ENCODE measurements around the gene BMX. TPM values are rescaled to one million over a fixed set of nuclear protein-coding genes. Genes with fewer than 3 reads are reported as not detected.
A peak's percentile ranks its signal among the peaks of the same experiment; 100 is the strongest.

The BMX gene
- total RNA-seq, 4 donors from 2014 or later: 1.3 to 8.0 (median 3.4) TPM

GRCh38 chrX:15546745-15547144 lies 46.1 kb downstream of the BMX start:
- TF ChIP-seq POLR2A (IDR thresholded peaks at IDR 0.05) (no peak), CTCF (IDR thresholded peaks at IDR 0.05) (no peak)
- intact Hi-C loops (cut with DNase I): no loop called here
- Histone ChIP-seq H3K36me3 (no peaks in the 10 kb centered on the region), H3K9me3 (no peaks in the 10 kb centered on the region), H3K27ac (no peak overlapping the region), H3K27me3 (no peaks in the 10 kb centered on the region), H3K4me1 (peaks cover 0 to 12% of the 10 kb centered on the region in 2 donors), H3K4me3 (replicated peaks in 1 of 3) (no peak overlapping the region)
- WGBS, 2 donors: 77 to 80% methylated on average over 5 of the region's 5 CpGs
- no peak for DNase-seq

- H3K27me3 ChIP-seq: no peaks in the 10 kb centered on the region
- TF ChIP-seq POLR2A (IDR thresholded peaks at IDR 0.05) (no peak), CTCF (IDR thresholded peaks at IDR 0.05) (no peak)
- H3K4me1 ChIP-seq: peaks cover 0 to 12% of the 10 kb centered on the region in 2 donors
- DNase-seq: no peak
- H3K36me3 ChIP-seq: no peaks in the 10 kb centered on the region
- no peak overlapping the region for H3K27ac ChIP-seq
- H3K9me3 ChIP-seq: no peaks in the 10 kb centered on the region
- intact Hi-C loops (cut with DNase I): no loop called here
- no peak overlapping the region for H3K4me3 ChIP-seq (replicated peaks in 1 of 3)
- 95 to 96% methylated on average over 2 of the region's 2 CpGs for WGBS, 2 donors
These were observed 46.7 kb downstream of the BMX start for GRCh38 chrX:15547356-15547755.

- Histone ChIP-seq H3K4me1 (peaks cover 0 to 12% of the 10 kb centered on the region in 2 donors), H3K4me3 (replicated peaks in 1 of 3) (no peak overlapping the region), H3K9me3 (no peaks in the 10 kb centered on the region), H3K27ac (no peak overlapping the region), H3K27me3 (no peaks in the 10 kb centered on the region), H3K36me3 (no peaks in the 10 kb centered on the region)
- DNase-seq: peak; percentile 10 to 22
- TF ChIP-seq POLR2A (IDR thresholded peaks at IDR 0.05): no peak
- no peak for TF ChIP-seq CTCF (IDR thresholded peaks at IDR 0.05)
- intact Hi-C loops (cut with DNase I): no loop called here
- WGBS, 2 donors: 46 to 59% methylated on average over 3 to 6 of the region's 8 CpGs
These were observed 48.8 kb downstream of the BMX start for GRCh38 chrX:15549189-15550012.

- WGBS, 2 donors: 96 to 97% methylated on average over 3 of the region's 3 CpGs
- Histone ChIP-seq H3K36me3 (no peaks in the 10 kb centered on the region), H3K4me1 (no peaks in the 10 kb centered on the region), H3K9me3 (no peaks in the 10 kb centered on the region), H3K27me3 (no peaks in the 10 kb centered on the region), H3K27ac (no peak overlapping the region), H3K4me3 (replicated peaks in 1 of 3) (no peak overlapping the region)
- TF ChIP-seq POLR2A (IDR thresholded peaks at IDR 0.05): no peak
- no peak for TF ChIP-seq CTCF (IDR thresholded peaks at IDR 0.05)
- DNase-seq: no peak
- intact Hi-C loops (cut with DNase I): no loop called here
These were observed 58.6 kb downstream of the BMX start for GRCh38 chrX:15559227-15559626.

- intact Hi-C loops (cut with DNase I): loop anchor here (2.0 kb wide), 1 partner anchor 62 kb away; no protein-coding TSS in a partner anchor
These were observed 60.3 kb downstream of the BMX start for GRCh38 chrX:15560924-15561323.

More at GRCh38 chrX:15560924-15561323, 60.3 kb downstream of the BMX start:
- Histone ChIP-seq H3K27me3 (no peaks in the 10 kb centered on the region), H3K36me3 (no peaks in the 10 kb centered on the region), H3K4me1 (no peaks in the 10 kb centered on the region), H3K27ac (no peak overlapping the region), H3K4me3 (replicated peaks in 1 of 3) (no peak overlapping the region), H3K9me3 (no peaks in the 10 kb centered on the region)
- no peak for TF ChIP-seq POLR2A (IDR thresholded peaks at IDR 0.05)
- no peak for TF ChIP-seq CTCF (IDR thresholded peaks at IDR 0.05)
- no peak for DNase-seq
- 89 to 91% methylated on average over 3 of the region's 3 CpGs for WGBS, 2 donors

Measured in thyroid gland (tissue), 4 donors.